Tibial artery (tissue), 4 donors: ENCODE data around the gene HVCN1.

Source experiments
- DNase-seq, 2 donors: peaks; one replicate each; pipeline ENCODE4 v3.0.0-alpha.2; 2019
- H3K27ac ChIP-seq, 2 donors: fragments of 200-600 bp; sonication (generic) in 1 of 2; 1 replicate in 1 of 2; 2 replicates in 1 of 2; pipeline ENCODE4 v1.5.1; 2018 to 2019; ENCODE audit warnings: mild to moderate bottlenecking in 1 of 2
- H3K27me3 ChIP-seq, 2 donors: fragments of 200-600 bp; sonication (generic) in 1 of 2; one replicate each; pipeline versions ENCODE4 v1.5.1 to v1.6.0; 2016 to 2019
- H3K36me3 ChIP-seq, 3 donors: fragments of 200-600 bp; sonication (generic) in 2 of 3; one replicate each; pipeline ENCODE4 v1.5.1; 2016 to 2019; ENCODE audit warnings: mild to moderate bottlenecking in 2 of 3
- H3K4me1 ChIP-seq, 4 donors: fragments of 200-600 bp; sonication (generic) in 2 of 4; 1 replicate in 3 of 4; 2 replicates in 1 of 4; pipeline ENCODE4 v1.5.1; 2016 to 2019
- H3K4me3 ChIP-seq, 2 donors: fragments of 200-600 bp; sonication (generic) in 1 of 2; 1 replicate in 1 of 2; 2 replicates in 1 of 2; pipeline ENCODE4 v1.5.1; 2018 to 2019; ENCODE audit warnings: mild to moderate bottlenecking in 2 of 2
- H3K9me3 ChIP-seq, 3 donors: fragments of 200-600 bp; sonication (generic) in 1 of 3; one replicate each; pipeline ENCODE4 v1.5.1; 2016 to 2019
- intact Hi-C: fragments of 100-400 bp; cut with DNase I; formaldehyde crosslinking; loops from one replicate; pipeline ENCODE4 v1.15.0; 2023; ENCODE audit warnings: low total_unique reads
- TF ChIP-seq, protein P1 (sequence below), 2 experiments: fragments of 200-600 bp in 1 of 2; fragments of 450-650 bp in 1 of 2; IDR thresholded peaks; one replicate each; pipeline ENCODE4 v1.5.1; 2017 to 2019; ENCODE audit warnings: antibody characterized with exemption in 2 of 2, mild to moderate bottlenecking in 1 of 2, moderate library complexity in 1 of 2

The HVCN1 gene

GRCh38 chr12:110684312-110684836 is 4.5 kb downstream of the HVCN1 start:
- Histone ChIP-seq H3K9me3 (no peaks in the 10 kb centered on the region), H3K27me3 (no peaks in the 10 kb centered on the region), H3K4me3 (no peak overlapping the region), H3K27ac (no peak overlapping the region), H3K36me3 (no peaks in the 10 kb centered on the region), H3K4me1 (peaks cover 0 to 16% (median 10%) of the 10 kb centered on the region in 4 donors)
- TF ChIP-seq, protein P1, sequence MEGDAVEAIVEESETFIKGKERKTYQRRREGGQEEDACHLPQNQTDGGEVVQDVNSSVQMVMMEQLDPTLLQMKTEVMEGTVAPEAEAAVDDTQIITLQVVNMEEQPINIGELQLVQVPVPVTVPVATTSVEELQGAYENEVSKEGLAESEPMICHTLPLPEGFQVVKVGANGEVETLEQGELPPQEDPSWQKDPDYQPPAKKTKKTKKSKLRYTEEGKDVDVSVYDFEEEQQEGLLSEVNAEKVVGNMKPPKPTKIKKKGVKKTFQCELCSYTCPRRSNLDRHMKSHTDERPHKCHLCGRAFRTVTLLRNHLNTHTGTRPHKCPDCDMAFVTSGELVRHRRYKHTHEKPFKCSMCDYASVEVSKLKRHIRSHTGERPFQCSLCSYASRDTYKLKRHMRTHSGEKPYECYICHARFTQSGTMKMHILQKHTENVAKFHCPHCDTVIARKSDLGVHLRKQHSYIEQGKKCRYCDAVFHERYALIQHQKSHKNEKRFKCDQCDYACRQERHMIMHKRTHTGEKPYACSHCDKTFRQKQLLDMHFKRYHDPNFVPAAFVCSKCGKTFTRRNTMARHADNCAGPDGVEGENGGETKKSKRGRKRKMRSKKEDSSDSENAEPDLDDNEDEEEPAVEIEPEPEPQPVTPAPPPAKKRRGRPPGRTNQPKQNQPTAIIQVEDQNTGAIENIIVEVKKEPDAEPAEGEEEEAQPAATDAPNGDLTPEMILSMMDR (IDR thresholded peaks at IDR 0.05) = no peak
- intact Hi-C loops = no loop called here
- no peak for DNase-seq

- TF ChIP-seq, protein P1 (IDR thresholded peaks at IDR 0.05) = no peak
- DNase-seq = no peak
- peaks cover 0 to 12% (median 9%) of the 10 kb centered on the region in 4 donors for H3K4me1 ChIP-seq
- no peak overlapping the region for H3K27ac ChIP-seq
- no peaks in the 10 kb centered on the region for H3K27me3 ChIP-seq
- intact Hi-C loops = no loop called here
- no peaks in the 10 kb centered on the region for H3K9me3 ChIP-seq
- H3K36me3 ChIP-seq = no peaks in the 10 kb centered on the region
- H3K4me3 ChIP-seq = no peak overlapping the region
Observed at GRCh38 chr12:110683888-110684287, 5.0 kb downstream of the HVCN1 start.

DNA sequence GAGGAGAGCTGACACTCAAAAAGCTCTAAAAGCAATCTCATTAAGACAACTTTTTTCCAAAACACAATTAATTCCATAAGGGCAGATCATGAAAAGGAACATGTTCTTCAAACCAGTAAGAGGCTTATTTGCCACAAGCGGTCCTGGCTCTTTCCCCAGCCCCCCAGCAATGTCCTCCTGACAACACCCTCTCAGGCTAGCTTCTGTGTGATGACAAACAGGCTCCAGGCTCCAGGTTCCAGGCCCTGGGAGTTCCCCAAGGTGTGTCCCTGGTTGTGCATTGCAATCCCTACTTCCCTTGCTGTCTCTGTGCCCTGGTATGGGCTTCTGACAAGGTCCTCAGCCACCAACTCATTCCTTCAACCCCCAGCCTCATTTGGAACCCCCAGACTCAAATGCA is 8.9 kb downstream of the HVCN1 start:
- no peak overlapping the region for H3K4me3 ChIP-seq
- intact Hi-C loops = no loop called here
- H3K4me1 ChIP-seq = peaks cover 0 to 3% (median 0%) of the 10 kb centered on the region in 4 donors
- no peak for DNase-seq
- TF ChIP-seq, protein P1 (IDR thresholded peaks at IDR 0.05) = no peak
- no peaks in the 10 kb centered on the region for H3K9me3 ChIP-seq
- no peaks in the 10 kb centered on the region for H3K36me3 ChIP-seq
- H3K27ac ChIP-seq = no peak overlapping the region
- H3K27me3 ChIP-seq = no peaks in the 10 kb centered on the region

- H3K27me3 ChIP-seq = no peaks in the 10 kb centered on the region
- H3K9me3 ChIP-seq = no peaks in the 10 kb centered on the region
- no peaks in the 10 kb centered on the region for H3K36me3 ChIP-seq
- no peak for DNase-seq
- H3K4me3 ChIP-seq = no peak overlapping the region
- intact Hi-C loops = no loop called here
- peaks cover 0 to 3% (median 0%) of the 10 kb centered on the region in 4 donors for H3K4me1 ChIP-seq
- TF ChIP-seq, protein P1 (IDR thresholded peaks at IDR 0.05) = no peak
- H3K27ac ChIP-seq = no peak overlapping the region
Observed at GRCh38 chr12:110679201-110679600, 9.7 kb downstream of the HVCN1 start.

GRCh38 chr12:110677982-110678381 is 10.9 kb downstream of the HVCN1 start:
- TF ChIP-seq, protein P1 (IDR thresholded peaks at IDR 0.05) = no peak
- Histone ChIP-seq H3K4me1 (peaks cover 0 to 3% (median 0%) of the 10 kb centered on the region in 4 donors), H3K9me3 (no peaks in the 10 kb centered on the region), H3K27me3 (no peaks in the 10 kb centered on the region), H3K4me3 (no peak overlapping the region), H3K36me3 (no peaks in the 10 kb centered on the region), H3K27ac (no peak overlapping the region)
- intact Hi-C loops = no loop called here
- DNase-seq = no peak
